Measurements from ENCODE around the gene CLMN.

CLMN gene

DNA sequence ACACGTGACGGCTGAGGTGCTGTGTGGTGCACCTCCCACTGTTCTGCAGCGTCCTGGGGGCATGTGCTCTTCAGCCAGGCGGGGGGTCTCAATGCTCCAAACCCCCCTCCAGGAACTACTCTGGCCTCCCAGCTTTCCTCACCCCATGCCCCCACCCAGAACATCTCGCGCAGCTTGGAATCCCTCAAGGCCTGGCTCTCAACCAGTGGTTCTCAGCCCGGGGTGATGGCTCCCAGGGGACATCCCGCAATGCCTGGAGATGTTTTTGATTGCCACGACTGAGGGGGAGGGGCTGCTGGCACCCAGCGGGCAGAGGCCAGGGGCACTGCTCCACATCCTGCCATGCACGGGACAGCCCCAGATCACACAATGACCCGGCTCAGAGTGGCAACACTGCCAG is 83.5 kb downstream of the CLMN start:
- DNase-seq, result no peak

DNA sequence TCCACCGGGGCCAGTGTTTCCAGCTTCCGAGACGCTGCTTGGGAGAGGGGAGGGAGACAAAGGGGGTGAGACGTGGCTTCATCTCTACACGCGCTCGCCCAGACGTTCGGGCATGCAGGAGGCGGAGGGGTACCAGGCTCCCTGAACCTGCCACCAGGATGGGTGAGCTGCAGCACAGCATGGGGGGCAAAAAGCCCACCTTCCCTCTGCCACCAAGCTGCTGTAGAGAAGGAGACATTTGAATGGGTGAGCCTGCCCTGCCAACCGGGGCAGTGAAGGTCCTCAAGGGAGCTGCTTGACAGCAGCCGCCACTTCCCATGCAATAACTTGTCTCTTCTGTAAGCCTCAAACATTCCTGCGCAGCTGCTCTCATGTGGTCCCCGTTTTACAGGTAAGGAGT is 83.9 kb downstream of the CLMN start:
- DNase-seq, result no peak

- no peak for DNase-seq
Measured at GRCh38 chr14:95235351-95235750, 84.4 kb downstream of the CLMN start.

DNA sequence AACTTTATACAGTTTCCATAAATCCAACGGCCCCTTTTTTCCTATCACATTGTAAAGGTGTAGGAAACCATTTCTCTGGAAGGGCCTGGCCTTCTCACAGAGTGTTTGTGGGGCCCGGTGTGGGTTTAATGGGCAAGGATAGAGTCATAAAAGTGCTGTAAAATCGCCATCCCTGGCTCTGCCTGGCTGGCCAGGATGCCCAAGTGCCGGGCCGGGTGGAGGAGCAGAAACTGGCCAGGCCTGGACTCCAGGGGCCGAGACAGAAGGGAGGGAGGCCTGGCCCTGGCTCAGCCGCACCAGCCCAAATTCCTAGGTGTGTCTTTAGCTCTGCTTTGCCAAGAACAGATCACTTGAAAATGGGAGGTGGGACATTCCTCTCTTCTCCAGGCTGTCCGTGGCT is 85.3 kb downstream of the CLMN start:
- DNase-seq, result no peak

DNA sequence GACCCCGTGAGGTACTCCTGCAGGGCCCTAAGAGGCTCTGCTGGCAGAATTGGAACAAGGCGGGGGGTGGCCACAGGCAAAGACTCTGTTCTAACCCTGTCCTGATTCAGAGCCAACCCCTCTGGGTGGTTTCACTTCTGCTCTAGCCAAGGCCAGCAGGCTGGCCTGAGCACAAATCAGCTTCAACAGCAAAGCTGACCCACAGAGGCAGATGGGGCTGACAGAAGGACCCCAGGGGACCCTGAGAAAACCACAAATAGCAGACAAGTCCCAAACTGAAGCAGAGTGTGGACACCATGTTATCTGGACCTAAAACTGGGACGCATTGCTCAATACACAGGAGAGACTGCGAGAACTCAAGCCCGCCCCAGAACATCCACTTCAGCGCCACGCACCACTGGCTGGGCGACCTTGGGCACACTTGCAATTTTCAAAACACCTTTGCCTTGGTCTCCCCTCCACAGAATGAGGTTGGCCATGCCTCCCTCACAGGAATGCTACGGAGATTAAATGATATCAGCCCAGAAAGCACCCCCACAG is 85.9 kb downstream of the CLMN start:
- no peak for DNase-seq

DNA sequence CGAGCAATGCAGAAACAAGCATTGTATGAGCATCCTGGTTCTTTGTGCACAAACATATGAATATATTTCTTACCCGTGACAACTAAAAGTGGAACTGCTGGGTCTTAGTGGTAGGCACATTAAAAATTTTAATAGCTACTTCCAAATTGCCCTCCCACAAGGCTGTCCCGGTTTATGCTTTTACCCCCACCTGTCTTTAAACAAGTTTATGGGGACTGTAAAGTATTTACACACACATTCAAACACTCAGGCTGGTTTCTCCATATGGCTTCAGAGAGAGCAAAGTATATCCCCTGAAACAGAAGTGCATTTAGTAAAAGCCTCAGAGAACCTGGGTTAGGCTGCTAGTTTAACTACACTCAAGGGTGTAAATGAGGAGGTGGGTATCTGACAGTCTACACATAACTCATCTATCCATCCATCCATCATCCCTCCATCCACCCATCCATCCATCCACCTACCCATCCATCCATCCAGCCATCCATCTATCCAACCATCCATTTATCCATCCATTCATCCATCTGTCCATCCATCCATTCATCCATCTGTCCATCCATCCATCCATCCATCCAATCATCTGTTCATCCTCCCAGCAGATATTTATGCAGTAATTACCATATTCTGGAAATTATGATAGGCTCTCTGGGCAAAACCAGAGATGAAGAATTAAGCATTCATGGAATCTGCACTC is 86.7 kb downstream of the CLMN start:
- DNase-seq, result no peak

DNA sequence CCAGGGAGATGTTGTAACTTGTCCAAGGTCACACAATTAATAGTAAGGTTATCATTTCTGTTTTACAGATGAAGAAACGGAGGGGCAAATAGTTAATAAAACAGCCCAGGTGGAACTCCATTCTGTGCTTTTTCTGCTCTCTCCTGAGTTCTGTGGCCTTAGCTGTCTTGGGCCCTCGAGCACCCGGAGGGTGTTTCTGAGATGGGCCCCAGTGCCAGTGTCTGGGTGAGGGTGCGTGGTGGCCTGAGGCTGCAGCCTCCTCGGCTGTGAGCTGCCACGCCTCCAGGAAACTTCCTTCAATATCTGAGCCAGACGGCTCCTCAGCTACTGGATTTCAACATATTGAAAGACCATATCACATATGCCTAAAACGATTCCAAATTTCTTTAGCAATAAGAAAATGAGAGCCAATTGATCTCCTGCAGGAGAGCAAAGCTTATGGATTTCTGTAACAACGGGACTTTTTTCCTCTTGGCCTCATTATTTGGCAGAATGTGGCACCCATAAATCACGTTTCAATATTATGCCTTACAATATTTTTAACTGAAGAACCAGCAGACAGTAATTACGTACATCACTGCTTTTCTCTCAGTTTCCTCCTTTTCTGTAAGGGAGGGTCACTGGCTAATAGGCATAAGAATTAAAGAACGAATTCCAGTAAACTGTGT is 87.6 kb downstream of the CLMN start:
- DNase-seq, result no peak

GRCh38 chr14:95229749-95230148 is 90.0 kb downstream of the CLMN start:
- no peak for DNase-seq

DNA sequence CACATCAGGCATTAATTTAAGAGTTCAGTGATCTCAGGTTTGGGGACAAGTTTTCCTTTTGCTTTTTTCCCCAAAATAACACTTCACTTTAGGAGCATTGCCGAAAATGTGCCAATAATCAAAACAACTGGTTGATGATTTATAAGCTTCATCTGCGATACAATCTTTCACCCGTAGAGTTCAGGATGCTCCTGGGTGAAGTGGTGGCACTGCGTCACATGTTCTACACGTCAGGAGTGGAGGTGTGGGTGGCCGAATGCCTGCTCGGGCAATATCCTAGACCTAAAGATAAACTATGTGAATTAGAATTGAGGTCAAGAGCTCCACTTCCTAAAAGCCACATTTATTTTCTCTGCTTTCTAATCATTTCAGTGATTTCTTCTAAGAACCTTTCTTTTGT is 91.5 kb downstream of the CLMN start:
- DNase-seq, result no peak

GRCh38 chr14:95227279-95227860 is 92.3 kb downstream of the CLMN start:
- DNase-seq, result no peak

- no peak for DNase-seq
Measured at GRCh38 chr14:95226801-95227200, 92.9 kb downstream of the CLMN start.

GRCh38 chr14:95225251-95225887 is 94.3 kb downstream of the CLMN start:
- no peak for DNase-seq

- DNase-seq, result no peak
Measured at GRCh38 chr14:95222870-95223398, 96.8 kb downstream of the CLMN start.

DNA sequence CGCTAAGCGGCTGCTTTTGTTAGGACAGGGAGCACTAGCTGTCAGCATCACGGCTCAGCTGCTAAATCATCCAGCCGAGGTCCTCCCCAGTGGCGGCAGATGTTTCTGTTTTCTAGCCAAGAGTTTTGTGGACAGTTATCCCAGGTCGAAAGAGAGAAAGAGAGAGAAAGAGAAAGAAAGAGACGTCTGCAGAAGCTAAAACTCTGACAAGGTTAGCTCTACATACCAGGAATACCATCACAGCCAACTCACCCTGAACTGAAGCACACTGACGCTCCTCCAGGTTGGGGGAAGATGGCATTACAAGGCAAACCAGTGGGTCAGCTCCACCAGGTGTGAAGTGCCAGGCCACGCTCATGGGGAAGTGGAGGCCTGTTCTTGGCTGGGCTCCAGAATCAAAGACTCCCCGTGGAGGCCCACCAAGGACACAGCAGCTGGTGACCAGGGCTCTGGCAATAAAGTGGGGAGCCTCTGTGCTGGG is 97.5 kb downstream of the CLMN start:
- DNase-seq, result no peak

DNA sequence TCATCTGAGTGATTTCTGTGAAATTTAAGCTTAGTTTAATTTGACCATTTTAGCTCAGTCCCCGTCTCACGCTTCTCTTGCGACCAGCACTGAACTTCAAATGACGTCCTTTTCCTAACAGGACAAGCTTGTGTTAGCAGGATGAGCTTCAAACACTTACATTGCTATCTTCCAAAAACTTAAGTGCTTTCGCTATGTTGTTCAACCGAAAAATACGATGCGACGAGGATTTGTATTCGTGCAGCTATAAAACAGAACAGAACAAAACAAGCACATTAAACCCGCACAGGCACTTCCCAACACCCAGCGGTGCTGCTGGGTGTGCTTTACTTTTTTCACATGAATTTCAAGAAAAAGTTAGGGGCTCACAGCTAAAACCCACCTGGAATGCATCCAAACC is 98.2 kb downstream of the CLMN start:
- DNase-seq, result no peak

DNA sequence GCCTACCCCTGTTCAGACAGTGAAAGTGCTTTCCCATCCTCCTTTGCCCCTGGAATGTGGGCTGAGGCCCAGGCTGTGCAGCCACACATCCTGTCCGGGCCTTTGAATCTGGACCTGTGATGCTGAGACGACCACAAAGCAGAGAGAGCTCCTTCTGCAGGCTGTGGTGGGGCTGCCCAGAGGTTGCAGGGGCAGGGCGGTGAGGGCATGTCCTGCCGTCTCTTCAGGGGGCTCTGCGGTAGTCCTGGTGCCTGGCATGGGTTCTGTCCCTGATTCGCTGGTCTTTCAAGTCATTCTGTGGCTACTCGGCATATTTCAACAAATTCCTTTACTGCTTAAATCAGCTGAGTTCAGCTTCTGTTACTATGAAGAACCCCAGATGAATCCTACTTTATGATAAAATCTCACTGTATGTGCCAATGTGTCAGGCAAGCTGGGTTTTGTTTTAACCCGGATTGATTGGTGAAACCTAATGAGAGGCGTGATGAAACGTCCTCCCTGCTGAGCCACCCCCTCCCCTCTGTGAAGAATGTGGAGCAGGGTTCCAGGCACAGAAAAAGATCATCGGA is 99.0 kb downstream of the CLMN start:
- DNase-seq, result no peak

DNA sequence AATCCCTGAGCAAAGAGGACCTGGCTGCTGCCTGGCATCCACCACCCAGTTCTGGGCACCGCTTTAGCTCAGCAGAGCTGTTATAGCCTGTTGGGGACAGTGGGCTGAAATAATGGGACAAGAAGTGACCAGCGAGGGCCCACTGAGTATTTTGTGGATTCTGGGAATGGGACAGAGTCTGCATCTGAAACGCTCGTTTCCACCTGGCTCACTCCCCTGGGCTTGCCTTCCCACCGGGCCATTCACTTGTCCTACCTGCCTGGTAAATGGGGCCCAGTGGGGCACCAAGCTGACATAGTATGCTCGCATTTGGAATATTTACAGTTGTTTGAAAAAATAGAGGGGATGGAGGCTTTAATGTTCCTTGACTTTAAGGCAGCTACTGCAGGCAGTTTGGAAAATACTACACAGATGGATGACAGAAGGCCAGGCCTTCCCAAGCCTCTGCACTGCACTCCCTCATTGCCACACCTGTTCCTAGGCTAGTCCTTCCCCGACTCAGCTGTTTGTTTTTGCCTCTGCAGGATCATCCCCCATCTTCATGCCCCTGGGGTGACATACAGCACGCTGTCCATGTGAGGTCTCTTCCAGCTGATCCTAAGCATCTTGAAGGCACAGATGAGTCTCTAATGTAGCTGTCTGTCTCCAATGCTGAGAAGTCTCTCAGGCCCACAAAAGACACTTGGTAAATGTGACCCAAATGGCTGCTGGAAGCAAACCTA is 101.1 kb downstream of the CLMN start:
- no peak for DNase-seq

DNA sequence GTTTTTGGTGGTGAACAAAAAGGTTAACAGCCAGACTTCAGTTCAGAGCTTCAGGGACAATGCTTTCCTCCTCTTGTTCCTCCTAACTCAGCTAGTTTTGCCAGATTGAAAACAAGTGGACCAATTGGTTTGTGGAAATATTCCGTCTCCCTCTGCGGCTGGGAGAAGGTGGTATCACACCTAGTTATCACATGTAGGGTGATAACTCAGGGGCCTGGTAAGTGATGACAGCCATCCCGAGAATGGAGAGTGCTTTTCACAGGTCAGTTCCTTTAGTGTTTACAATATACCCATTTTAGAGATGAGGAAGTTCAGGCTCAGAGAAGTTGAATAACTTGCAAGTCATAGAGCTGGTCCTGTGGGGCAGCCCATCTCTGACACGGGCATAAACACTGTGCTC is 101.7 kb downstream of the CLMN start:
- no peak for DNase-seq

DNA sequence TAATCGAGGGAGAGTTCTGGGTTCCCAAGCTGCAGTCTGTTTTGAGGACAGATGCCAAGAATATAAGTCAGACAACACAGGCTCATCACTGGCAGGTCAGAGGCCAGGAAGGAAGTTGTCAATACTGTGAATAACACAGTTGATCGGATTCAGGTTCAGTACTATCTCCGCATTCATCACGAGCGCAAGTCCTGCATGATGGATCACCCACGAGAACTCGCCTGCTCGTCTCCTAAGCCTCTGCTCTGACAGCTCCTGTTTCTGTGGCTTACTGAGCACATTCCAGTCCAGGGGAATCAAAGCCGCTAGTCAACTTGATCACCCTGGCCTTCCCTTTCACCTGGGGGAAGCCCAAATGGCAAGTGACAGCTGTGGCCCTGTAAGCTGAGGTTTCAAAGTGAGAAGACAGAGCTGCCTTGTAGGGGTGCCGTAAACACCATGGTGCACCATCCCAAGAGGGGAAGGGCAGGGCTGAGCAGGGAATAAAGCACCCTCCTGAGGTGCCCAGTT is 102.3 kb downstream of the CLMN start:
- no peak for DNase-seq

GRCh38 chr14:95216008-95216407 is 103.7 kb downstream of the CLMN start:
- no peak for DNase-seq

GRCh38 chr14:95215094-95215725 is 104.5 kb downstream of the CLMN start:
- no peak for DNase-seq

DNA sequence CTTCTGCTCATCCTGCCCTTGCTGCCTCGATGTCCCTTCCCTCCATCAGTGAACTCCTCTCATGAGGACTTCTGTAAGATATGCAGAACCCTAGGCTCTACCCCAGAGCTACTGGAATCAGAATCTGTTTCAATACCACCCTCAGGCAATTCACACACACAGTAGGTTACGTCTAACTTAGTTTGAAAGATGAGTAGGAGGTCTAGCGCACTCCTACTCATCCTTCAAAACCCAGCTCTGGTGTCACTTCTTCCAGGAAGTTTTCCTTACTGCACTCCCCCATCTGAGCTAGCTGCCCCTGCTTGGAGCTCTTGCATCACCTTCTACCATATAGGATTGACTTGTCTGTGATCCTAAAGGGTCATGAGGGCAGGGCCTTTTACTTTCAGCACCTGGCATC is 105.9 kb downstream of the CLMN start:
- DNase-seq, result no peak

Data from NCI-H2107 (cell line).